Heart right ventricle (tissue), 16 donors: ENCODE data around the gene IYD. TPM values are rescaled to one million over a fixed set of nuclear protein-coding genes. Genes with fewer than 3 reads are reported as not detected.
A peak's percentile ranks its signal among the peaks of the same experiment; 100 is the strongest.

Experiments used
- ATAC-seq, 8 donors: fragments of 200-7000 bp; cut with Tn5 transposase; one replicate each; pipeline ENCODE4 v1.9.1; 2020; ENCODE audit warnings: mild to moderate bottlenecking in 8 of 8, moderate library complexity in 8 of 8, moderate number of reproducible peaks in 1 of 8
- DNase-seq, 2 donors: peaks; one replicate each; pipeline ENCODE4 v3.0.0-alpha.2; 2020
- H3K27ac ChIP-seq, 10 donors: fragments of 200-600 bp; sonication (generic) in 2 of 10; one replicate each; pipeline versions ENCODE4 v1.5.0 to v1.8.0; 2020 to 2022; ENCODE audit warnings: mild to moderate bottlenecking in 3 of 10
- H3K27me3 ChIP-seq, 7 donors: fragments of 200-600 bp; one replicate each; pipeline ENCODE4 v1.8.0; 2021 to 2022; ENCODE audit warnings: mild to moderate bottlenecking in 2 of 7
- H3K36me3 ChIP-seq, 9 donors: fragments of 200-600 bp; sonication (generic) in 1 of 9; one replicate each; pipeline versions ENCODE4 v1.5.0 to v1.8.0; 2020 to 2022; ENCODE audit warnings: mild to moderate bottlenecking in 2 of 9
- H3K4me1 ChIP-seq, 9 donors: fragments of 200-600 bp; sonication (generic) in 1 of 9; one replicate each; pipeline versions ENCODE4 v1.5.0 to v1.8.0; 2020 to 2022; ENCODE audit warnings: mild to moderate bottlenecking in 4 of 9
- H3K4me3 ChIP-seq, 10 donors: fragments of 200-600 bp; sonication (generic) in 2 of 10; one replicate each; pipeline versions ENCODE4 v1.5.0 to v1.8.0; 2020 to 2022; ENCODE audit warnings: mild to moderate bottlenecking in 7 of 10, moderate library complexity in 2 of 10
- H3K9me3 ChIP-seq, 11 donors: fragments of 200-600 bp in 10 of 11; sonication (generic) in 2 of 11; one replicate each; pipeline versions ENCODE4 v1.5.0 to v1.8.0; 2013 to 2022; ENCODE audit warnings: mild to moderate bottlenecking in 2 of 11, control low read depth in 1 of 11, moderate library complexity in 1 of 11
- WGBS, 2 donors: extraction: QIAGEN DNeasy Blood & Tissue Kit; methylation state at CpG; one replicate each; pipeline ENCODE4 v1.1.7; 2013; ENCODE audit warnings: inconsistent platforms in 1 of 2; 5-methylcytosine and 5-hydroxymethylcytosine counted together
- intact Hi-C, 10 donors: fragments of 100-400 bp; cut with DNase I; formaldehyde crosslinking; loops; one replicate each; pipeline versions ENCODE4 v1.11.1 to v1.14.2; 2022
- polyA plus RNA-seq, 2 donors: library from polyadenylated mRNA; stranded (reverse); fragments of 200-250 nt; gene quantifications; one replicate each; pipeline ENCODE4 v1.2.3, GENCODE V29; 2013
- total RNA-seq, 10 donors: library from RNA; stranded (reverse); fragmentation: NEBNext Ultra II Directional in 3 of 10; extraction: Animal tissue kit (Norgen Biotek cat#: 25700) in 3 of 10; gene quantifications; one replicate each; pipeline versions ENCODE4 v1.2.1 to v1.2.4, GENCODE V29; 2021 to 2023
- TF ChIP-seq, protein P1 (sequence below), 9 donors: fragments of 200-600 bp; sonication (generic) in 2 of 9; IDR thresholded peaks; one replicate each; pipeline versions ENCODE4 v1.5.0 to v1.8.0; 2021 to 2022; ENCODE audit warnings: antibody characterized with exemption in 9 of 9, mild to moderate bottlenecking in 5 of 9, moderate library complexity in 1 of 9
- donor health status: Arrhythmogenic right ventricular cardiomyopathy.
- donor health status: ischemic (EF 13 %, LVEDD 7.1; RV severe dilation, severe dysfunction).
- donor health status: healthy with polysubstance abuse.
- donor health status: DM: no; HTN: yes; CAD: no.
- donor health status: DM: no; HTN: no; CAD: no.
- donor health status: ischemic (EF 25% LVEDD 6.9; RV normal size, moderate dysfunction).
- donor health status: ischemic (EF 25% LVEDD 5.7; RV mildly dilated, moderate dysfunction).
- donor health status: healthy.
- donor health status: DM: yes; HTN: yes; CAD: no.
- donor health status: Ischemic cardiomyopathy.
- donor health status: ischemic (EF 35%, LVEDD 5.7; RV mildly dilated, moderate dysfunction).
- donor health status: nonischemic (EF 11% LVEDD 7.7; RV severe dilation, severe dysfunction).
- donor health status: DM: yes; HTN: yes; CAD: no.
- donor health status: PGD.
- donor health status: ischemic (EF 29% LVEDD 5.4; RV normal size, mild dysfunction).
- donor health status: nonischemic (EF 23%, LVEDD 6.1; RV moderate dilation, normal function).

IYD gene
- total and polyA plus RNA-seq, 12 donors, result not detected

DNA sequence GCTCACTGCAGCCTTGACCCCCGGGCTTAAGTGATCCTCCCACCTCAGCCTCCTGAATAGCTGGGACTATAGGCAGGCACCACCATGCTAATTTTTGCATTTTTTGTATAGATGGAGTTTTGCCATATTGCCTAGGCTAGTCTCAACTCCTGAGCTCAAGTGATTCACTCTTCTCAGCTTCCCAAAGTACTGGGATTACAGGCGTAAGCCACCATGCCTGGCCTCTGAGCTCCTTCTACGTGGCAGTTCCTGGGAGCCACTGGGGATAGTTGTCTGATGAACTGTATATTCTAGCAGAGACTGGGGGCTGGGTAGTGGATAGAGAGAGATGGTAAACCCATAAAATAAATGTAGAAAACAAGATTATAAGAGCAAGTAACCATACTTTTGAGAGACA, 26.1 kb downstream of the IYD start:
- no peaks in the 10 kb centered on the region for H3K4me1 ChIP-seq
- no peaks in the 10 kb centered on the region for H3K36me3 ChIP-seq
- intact Hi-C loops, result loop anchor here (2.0 to 10.0 kb wide), 5 partner anchors 50 to 318 kb away; no protein-coding TSS in a partner anchor
- DNase-seq (no peak), ATAC-seq (no peak)
- TF ChIP-seq, protein P1, sequence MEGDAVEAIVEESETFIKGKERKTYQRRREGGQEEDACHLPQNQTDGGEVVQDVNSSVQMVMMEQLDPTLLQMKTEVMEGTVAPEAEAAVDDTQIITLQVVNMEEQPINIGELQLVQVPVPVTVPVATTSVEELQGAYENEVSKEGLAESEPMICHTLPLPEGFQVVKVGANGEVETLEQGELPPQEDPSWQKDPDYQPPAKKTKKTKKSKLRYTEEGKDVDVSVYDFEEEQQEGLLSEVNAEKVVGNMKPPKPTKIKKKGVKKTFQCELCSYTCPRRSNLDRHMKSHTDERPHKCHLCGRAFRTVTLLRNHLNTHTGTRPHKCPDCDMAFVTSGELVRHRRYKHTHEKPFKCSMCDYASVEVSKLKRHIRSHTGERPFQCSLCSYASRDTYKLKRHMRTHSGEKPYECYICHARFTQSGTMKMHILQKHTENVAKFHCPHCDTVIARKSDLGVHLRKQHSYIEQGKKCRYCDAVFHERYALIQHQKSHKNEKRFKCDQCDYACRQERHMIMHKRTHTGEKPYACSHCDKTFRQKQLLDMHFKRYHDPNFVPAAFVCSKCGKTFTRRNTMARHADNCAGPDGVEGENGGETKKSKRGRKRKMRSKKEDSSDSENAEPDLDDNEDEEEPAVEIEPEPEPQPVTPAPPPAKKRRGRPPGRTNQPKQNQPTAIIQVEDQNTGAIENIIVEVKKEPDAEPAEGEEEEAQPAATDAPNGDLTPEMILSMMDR (IDR thresholded peaks at IDR 0.05), result no peak
- WGBS, 2 donors, result 77 to 78% methylated on average over 3 of the region's 3 CpGs
- no peaks in the 10 kb centered on the region for H3K9me3 ChIP-seq
- peaks cover 0 to 18% (median 0%) of the 10 kb centered on the region in 7 donors for H3K27me3 ChIP-seq
- no peak overlapping the region for H3K4me3 ChIP-seq
- no peak overlapping the region for H3K27ac ChIP-seq

DNA sequence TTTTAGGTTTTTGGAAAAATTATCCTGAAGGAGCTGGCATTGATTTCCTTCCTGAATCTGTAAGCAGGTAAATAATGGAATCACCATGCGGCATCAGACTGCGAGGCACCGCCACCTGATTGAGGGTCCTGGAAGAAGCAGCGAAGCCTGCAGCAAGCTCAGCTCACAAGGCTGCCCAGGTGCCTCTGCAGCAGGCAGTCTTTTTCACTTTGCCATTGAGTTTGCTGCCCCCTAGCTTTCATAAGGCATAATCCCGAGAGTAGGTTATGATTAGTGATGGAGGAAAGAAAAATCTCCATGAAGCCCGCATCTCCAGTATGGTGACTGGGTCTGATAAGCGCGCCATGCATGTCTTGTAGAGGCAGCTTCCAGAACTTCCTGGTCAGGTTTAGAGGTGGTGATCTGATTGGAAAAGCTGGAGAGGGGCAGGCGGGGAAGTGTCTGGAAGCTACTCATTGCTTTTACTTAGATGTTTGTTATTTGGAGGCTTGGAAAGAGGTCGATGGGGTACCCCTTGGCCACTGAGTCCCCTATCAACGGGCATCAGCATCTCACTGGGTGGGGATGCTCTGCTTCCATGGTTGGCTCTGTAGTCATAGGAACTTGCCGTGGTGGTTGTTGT, 26.7 kb downstream of the IYD start:
- DNase-seq (peak in 1 of 2 donors; percentile 47), ATAC-seq (peak; percentile 61 to 85 (median 73))
- WGBS, 2 donors, result 49 to 51% methylated on average over 12 of the region's 12 CpGs
- no peak overlapping the region for H3K27ac ChIP-seq
- no peak overlapping the region for H3K4me3 ChIP-seq
- no peaks in the 10 kb centered on the region for H3K36me3 ChIP-seq
- TF ChIP-seq, protein P1 (IDR thresholded peaks at IDR 0.05), result peak; percentile 55 to 78 (median 75)
- H3K9me3 ChIP-seq, result no peaks in the 10 kb centered on the region
- no peaks in the 10 kb centered on the region for H3K4me1 ChIP-seq
- H3K27me3 ChIP-seq, result peaks cover 0 to 14% (median 0%) of the 10 kb centered on the region in 7 donors
- intact Hi-C loops, result loop anchor here in 9 of 10 donors (2.0 to 10.0 kb wide), 4 partner anchors 51 to 315 kb away; no protein-coding TSS in a partner anchor

DNA sequence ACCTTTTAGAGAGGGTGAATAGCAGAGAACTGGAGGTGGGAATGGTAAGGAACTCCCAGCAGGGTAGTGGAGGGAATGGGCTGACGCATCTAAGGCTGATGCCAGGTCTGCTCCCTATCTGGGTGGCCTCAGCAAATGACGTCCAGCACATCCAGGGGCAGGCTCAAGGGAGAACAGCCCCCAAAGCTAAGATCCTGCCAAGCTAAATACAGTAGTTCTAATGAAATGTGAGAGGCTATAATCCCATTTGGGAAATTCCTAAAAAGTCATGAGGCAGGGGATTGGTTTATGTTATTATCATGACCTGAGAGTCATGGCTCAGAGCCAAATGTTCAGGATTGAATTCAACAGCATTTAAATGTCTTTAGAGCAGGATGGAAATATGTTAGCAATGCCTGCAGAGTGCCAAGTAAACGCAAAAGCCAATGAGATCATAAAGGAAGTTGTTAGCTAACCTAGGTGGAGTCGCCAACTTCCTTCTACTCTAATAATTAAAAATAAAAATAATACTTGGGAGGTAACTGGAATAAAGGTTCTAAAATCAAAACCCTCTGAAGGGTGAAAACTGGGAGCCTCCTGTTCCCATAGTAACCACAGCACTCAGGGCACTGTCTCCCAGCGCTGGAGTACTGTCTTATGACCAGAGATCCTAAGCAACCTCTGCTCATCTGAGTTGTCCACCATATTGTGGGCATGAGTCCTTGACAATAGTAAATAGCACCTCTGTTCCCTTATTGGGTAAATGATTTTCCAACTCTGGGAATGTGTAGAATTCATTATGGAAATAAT, 34.8 kb downstream of the IYD start:
- peaks cover 0 to 17% (median 8%) of the 10 kb centered on the region in 9 donors for H3K4me1 ChIP-seq
- H3K27ac ChIP-seq, result peak overlapping the region in 7 of 10 donors; percentile 8 to 73 (median 55)
- intact Hi-C loops, result no loop called here

DNA sequence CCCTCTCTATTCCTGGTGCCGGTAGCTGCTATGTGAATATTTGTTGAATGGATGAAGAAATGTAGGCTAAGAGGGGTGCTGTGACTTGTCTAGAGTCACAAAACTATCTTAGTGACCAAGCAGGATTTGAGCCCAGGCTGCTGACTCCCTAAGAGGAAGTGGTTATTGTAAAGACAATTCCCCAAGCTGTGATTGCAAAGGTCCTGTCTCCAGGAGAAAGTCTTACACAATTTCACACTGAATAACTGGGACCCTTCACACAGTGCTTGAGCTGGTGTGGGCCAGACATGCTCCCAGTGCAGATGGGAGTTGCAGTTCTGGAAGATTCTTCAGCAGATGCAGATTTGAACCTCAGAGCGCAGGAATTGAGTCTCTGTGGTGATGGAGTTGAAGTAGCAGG, 38.1 kb downstream of the IYD start:
- WGBS, 2 donors, result 51 to 55% methylated on average over 2 of the region's 2 CpGs
- H3K4me1 ChIP-seq, result peaks cover 8 to 43% (median 36%) of the 10 kb centered on the region in 9 donors
- H3K27me3 ChIP-seq, result no peaks in the 10 kb centered on the region
- H3K4me3 ChIP-seq, result no peak overlapping the region
- H3K9me3 ChIP-seq, result peaks cover 0 to 7% (median 0%) of the 10 kb centered on the region in 11 donors
- H3K36me3 ChIP-seq, result no peaks in the 10 kb centered on the region
- DNase-seq, result no peak
- intact Hi-C loops, result no loop called here
- no peak for ATAC-seq
- H3K27ac ChIP-seq, result no peak overlapping the region
- TF ChIP-seq, protein P1 (IDR thresholded peaks at IDR 0.05), result no peak

More for the DNA sequence above, 34.8 kb downstream of the IYD start:
- H3K4me3 ChIP-seq, result no peak overlapping the region
- DNase-seq (peak in 1 of 2 donors; percentile 77), ATAC-seq (peak; percentile 87 to 92 (median 89))
- H3K36me3 ChIP-seq, result no peaks in the 10 kb centered on the region
- peaks cover 0 to 2% (median 0%) of the 10 kb centered on the region in 7 donors for H3K27me3 ChIP-seq
- H3K9me3 ChIP-seq, result peaks cover 0 to 7% (median 0%) of the 10 kb centered on the region in 11 donors
- TF ChIP-seq, protein P1 (IDR thresholded peaks at IDR 0.05), result no peak
- 6 to 9% methylated on average over 5 of the region's 5 CpGs for WGBS, 2 donors
